CD1c-positive myeloid dendritic cell (primary cell): ENCODE measurements around the gene SERPINA4.

Experiments
- DNase-seq: peaks from one replicate; pipeline ENCODE4 v3.0.0-alpha.2; 2016; ENCODE audit errors: extremely low spot score

SERPINA4 gene

GRCh38 chr14:94542811-94543440 is 18.3 kb upstream of the SERPINA4 start:
- no peak for DNase-seq

GRCh38 chr14:94543449-94544124 is 17.7 kb upstream of the SERPINA4 start:
- no peak for DNase-seq

- DNase-seq, result no peak
Observed at GRCh38 chr14:94544726-94545125, 16.5 kb upstream of the SERPINA4 start.

GRCh38 chr14:94545131-94545841 is 16.0 kb upstream of the SERPINA4 start:
- no peak for DNase-seq

- no peak for DNase-seq
Observed at GRCh38 chr14:94547151-94547680, 14.0 kb upstream of the SERPINA4 start.

- no peak for DNase-seq
Observed at GRCh38 chr14:94547726-94548125, 13.5 kb upstream of the SERPINA4 start.

GRCh38 chr14:94548131-94548998 is 12.9 kb upstream of the SERPINA4 start:
- DNase-seq, result no peak

- peak; percentile 50 for DNase-seq
Observed at GRCh38 chr14:94548999-94549985, 11.9 kb upstream of the SERPINA4 start.

GRCh38 chr14:94550041-94550440 is 11.2 kb upstream of the SERPINA4 start:
- no peak for DNase-seq

GRCh38 chr14:94555991-94556390 is 5.3 kb upstream of the SERPINA4 start:
- DNase-seq, result no peak

- DNase-seq, result no peak
Observed at GRCh38 chr14:94557327-94557726, 3.9 kb upstream of the SERPINA4 start.

GRCh38 chr14:94558842-94559241 is 2.4 kb upstream of the SERPINA4 start:
- DNase-seq, result no peak

GRCh38 chr14:94559638-94560290 is 1.5 kb upstream of the SERPINA4 start:
- no peak for DNase-seq

- DNase-seq, result no peak
Observed at GRCh38 chr14:94560291-94560665, 964 bp upstream of the SERPINA4 start.

GRCh38 chr14:94561656-94562010 is 391 bp downstream of the SERPINA4 start:
- DNase-seq, result no peak

- no peak for DNase-seq
Observed at GRCh38 chr14:94562022-94562421, 780 bp downstream of the SERPINA4 start.

- no peak for DNase-seq
Observed at GRCh38 chr14:94562941-94563883, 2.0 kb downstream of the SERPINA4 start.

GRCh38 chr14:94564381-94564780 is 3.1 kb downstream of the SERPINA4 start:
- no peak for DNase-seq

- no peak for DNase-seq
Observed at GRCh38 chr14:94568186-94568585, 6.9 kb downstream of the SERPINA4 start.
